ENCODE results near the gene SLC23A2. TPM values are rescaled to one million over a fixed set of nuclear protein-coding genes. Genes with fewer than 3 reads are reported as not detected.

Gene SLC23A2
- total RNA-seq, 4 donors from 2014 or later: 17.1 to 22.9 (median 20.1) TPM

- no peak for DNase-seq (ENCODE audit: low spot score)
- TF ChIP-seq CTCF (IDR thresholded peaks at IDR 0.05): no peak
- ATAC-seq (ENCODE audit: low FRiP score): no peak
Measured at GRCh38 chr20:4920655-4921054, 80.7 kb downstream of the SLC23A2 start.

GRCh38 chr20:4920131-4920530 is 81.2 kb downstream of the SLC23A2 start:
- TF ChIP-seq CTCF (IDR thresholded peaks at IDR 0.05): no peak
- DNase-seq (ENCODE audit: low spot score): no peak
- ATAC-seq (ENCODE audit: low FRiP score): no peak

- DNase-seq (ENCODE audit: low spot score) (no peak), ATAC-seq (ENCODE audit: low FRiP score) (no peak)
- no peak for TF ChIP-seq CTCF (IDR thresholded peaks at IDR 0.05)
Measured at GRCh38 chr20:4919047-4919704, 82.1 kb downstream of the SLC23A2 start.

GRCh38 chr20:4918473-4918872 is 82.8 kb downstream of the SLC23A2 start:
- no peak for DNase-seq (ENCODE audit: low spot score)
- ATAC-seq (ENCODE audit: low FRiP score): no peak
- no peak for TF ChIP-seq CTCF (IDR thresholded peaks at IDR 0.05)

- ATAC-seq (ENCODE audit: low FRiP score): no peak
- no peak for DNase-seq (ENCODE audit: low spot score)
Measured at GRCh38 chr20:4916971-4917881, 84.1 kb downstream of the SLC23A2 start.

GRCh38 chr20:4913147-4913546 is 88.2 kb downstream of the SLC23A2 start:
- DNase-seq (ENCODE audit: low spot score): no peak
- TF ChIP-seq CTCF (IDR thresholded peaks at IDR 0.05): no peak
- ATAC-seq (ENCODE audit: low FRiP score): no peak

More at GRCh38 chr20:4916971-4917881, 84.1 kb downstream of the SLC23A2 start:
- no peak for TF ChIP-seq CTCF (IDR thresholded peaks at IDR 0.05)
